SU-DHL-6 (cell line): ENCODE measurements around the gene ABHD2.

ENCODE experiments used
- CTCF ChIP-seq: fragments of 200-600 bp; sonication (generic); IDR thresholded peaks from one replicate; pipeline ENCODE4 v1.5.1; 2017; ENCODE audit warnings: antibody characterized with exemption, mild to moderate bottlenecking, low read length, moderate library complexity; ENCODE audit not compliant: insufficient read depth, poor library complexity, severe bottlenecking
- EZH2phosphoT487 ChIP-seq: fragments of 200-600 bp; sonication (generic), shearing (Covaris generic); conservative IDR thresholded peaks from 2 replicates; pipeline ENCODE4 v1.6.1; 2018; ENCODE audit warnings: mild to moderate bottlenecking, antibody characterized with exemption, low read length, moderate library complexity, mixed read lengths

- TF ChIP-seq CTCF, result no peak
- TF ChIP-seq EZH2phosphoT487, result no peak
Observed at GRCh38 chr15:89121414-89121813, 33.2 kb downstream of the ABHD2 start.
